SK-N-SH (cell line): ENCODE results near the gene LIPE. TPM values are rescaled to one million over a fixed set of nuclear protein-coding genes. Genes with fewer than 3 reads are reported as not detected.

Source experiments
- CTCF ChIA-PET: fragments of 300-600, 350-600 bp; formaldehyde crosslinking; extraction: SDS; loops from one replicate; lab custom pipeline; 2021; lab: Yijun Ruan, JAX
- POLR2A ChIA-PET: fragments of 350-600 bp; sonication (Branson Sonifier 250); formaldehyde crosslinking; extraction: SDS; loops from one replicate; lab custom pipeline; 2020; ENCODE audit warnings: antibody characterized with exemption, inconsistent platforms; lab: Yijun Ruan, JAX
- DNase-seq: peaks from one replicate; pipeline ENCODE4 v3.0.0; 2012
- H2AFZ ChIP-seq: fragments of 200-600 bp; sonication (generic); 2 replicates; pipeline ENCODE4 v1.8.1; 2016; ENCODE audit warnings: antibody characterized with exemption, mild to moderate bottlenecking, low read depth
- H3F3A ChIP-seq: fragments of 200-600 bp; sonication (generic); replicated peaks from 2 replicates; pipeline ENCODE3; 2016; ENCODE audit warnings: antibody characterized with exemption, mild to moderate bottlenecking; ENCODE audit not compliant: insufficient read depth
- H3K27ac ChIP-seq, 2 experiments: fragments of 200-500 bp in 1 of 2; fragments of 200-600 bp in 1 of 2; sonication (Bioruptor generic) in 1 of 2; sonication (generic), shearing (Covaris generic) in 1 of 2; 2 replicates each; pipeline versions ENCODE4 v1.5.1 to v1.6.1; 2014 to 2016; ENCODE audit warnings: low read depth in 2 of 2, inconsistent platforms in 1 of 2, low read length in 1 of 2, mild to moderate bottlenecking in 1 of 2, mixed read lengths in 1 of 2
- H3K27me3 ChIP-seq: fragments of 200-600 bp; sonication (generic), shearing (Covaris generic); 2 replicates; pipeline ENCODE4 v1.6.1; 2016; ENCODE audit warnings: mixed run types; ENCODE audit not compliant: insufficient read depth
- H3K36me3 ChIP-seq, 2 experiments: fragments of 200-500 bp in 1 of 2; fragments of 200-600 bp in 1 of 2; sonication (Bioruptor generic) in 1 of 2; sonication (generic) in 1 of 2; replicated peaks in 1 of 2; 2 replicates each; pipeline versions ENCODE3 to v1.5.1; 2014 to 2016; ENCODE audit warnings: low read length in 1 of 2, mild to moderate bottlenecking in 1 of 2; ENCODE audit not compliant: insufficient read depth in 2 of 2, control insufficient read depth in 1 of 2
- H3K4me1 ChIP-seq, 2 experiments: fragments of 200-500 bp in 1 of 2; fragments of 200-600 bp in 1 of 2; sonication (Bioruptor generic) in 1 of 2; sonication (generic), shearing (Covaris generic) in 1 of 2; 2 replicates each; pipeline versions ENCODE4 v1.5.1 to v1.6.1; 2014 to 2016; ENCODE audit warnings: low read depth in 1 of 2, low read length in 1 of 2, mixed run types in 1 of 2; ENCODE audit not compliant: insufficient read depth in 2 of 2, control insufficient read depth in 1 of 2
- H3K4me2 ChIP-seq: fragments of 200-600 bp; sonication (generic), shearing (Covaris generic); 2 replicates; pipeline ENCODE4 v1.6.1; 2017; ENCODE audit warnings: mixed run types
- H3K4me3 ChIP-seq, 2 experiments: fragments of 200-500 bp in 1 of 2; fragments of 200-600 bp in 1 of 2; sonication (Bioruptor generic) in 1 of 2; sonication (generic), shearing (Covaris generic) in 1 of 2; 2 replicates each; pipeline versions ENCODE4 v1.5.1 to v1.8.1; 2014 to 2016; ENCODE audit warnings: low read depth in 2 of 2, inconsistent platforms in 1 of 2, low read length in 1 of 2, mild to moderate bottlenecking in 1 of 2, mixed read lengths in 1 of 2, moderate library complexity in 1 of 2
- H3K79me2 ChIP-seq: fragments of 200-600 bp; sonication (generic); 2 replicates; pipeline ENCODE4 v1.8.1; 2017; ENCODE audit warnings: mild to moderate bottlenecking; ENCODE audit not compliant: insufficient read depth
- H3K9ac ChIP-seq: fragments of 200-600 bp; sonication (generic); 2 replicates; pipeline ENCODE4 v1.6.1; 2017; ENCODE audit warnings: mixed run types
- H3K9me2 ChIP-seq: fragments of 200-600 bp; sonication (generic); 2 replicates; pipeline ENCODE4 v1.6.1; 2017; ENCODE audit warnings: mixed run types
- H3K9me3 ChIP-seq: fragments of 200-600 bp; sonication (generic); 2 replicates; pipeline ENCODE4 v1.6.1; 2017; ENCODE audit warnings: mixed run types, mild to moderate bottlenecking, moderate library complexity
- H4K20me1 ChIP-seq: fragments of 200-600 bp; sonication (generic); 2 replicates; pipeline ENCODE4 v1.6.1; 2017; ENCODE audit warnings: mild to moderate bottlenecking, mixed run types; ENCODE audit not compliant: insufficient read depth
- CTCF ChIP-seq: fragments of 200-600 bp; sonication (generic); IDR thresholded peaks from 2 replicates; pipeline ENCODE4 v1.6.1; 2017; ENCODE audit warnings: antibody characterized with exemption, mild to moderate bottlenecking, moderate library complexity
- EP300 ChIP-seq, 2 experiments: IDR thresholded peaks; 2 replicates each; pipeline versions ENCODE4 v1.4.0 to v1.6.1; 2012; ENCODE audit warnings: borderline replicate concordance in 1 of 2, low read depth in 1 of 2, low read length in 1 of 2
- EZH2phosphoT487 ChIP-seq: fragments of 200-600 bp; sonication (generic); IDR thresholded peaks from 2 replicates; pipeline ENCODE4 v1.6.1; 2017; ENCODE audit warnings: low read depth, mixed run types, mild to moderate bottlenecking, antibody characterized with exemption, moderate library complexity, borderline replicate concordance
- FOSL2 ChIP-seq: IDR thresholded peaks from 2 replicates; pipeline ENCODE4 v1.4.0; 2012; ENCODE audit warnings: low read depth, mild to moderate bottlenecking, moderate library complexity, borderline replicate concordance
- FOXJ3 ChIP-seq: sonication (generic); formaldehyde crosslinking; IDR thresholded peaks from 2 replicates; pipeline ENCODE4 v1.5.1; 2020; ENCODE audit warnings: mild to moderate bottlenecking, missing genetic modification reagents
- FOXM1 ChIP-seq: IDR thresholded peaks from 2 replicates; pipeline ENCODE4 v1.4.0; 2012; ENCODE audit warnings: low read depth, mild to moderate bottlenecking
- GATA2 ChIP-seq: sonication (generic); formaldehyde crosslinking; IDR thresholded peaks from 2 replicates; pipeline ENCODE4 v1.5.0; 2020; ENCODE audit warnings: mild to moderate bottlenecking, missing genetic modification reagents
- IRF3 ChIP-seq: fragments of 150-350 bp; IDR thresholded peaks from 2 replicates; pipeline ENCODE4 v1.6.1; 2016; ENCODE audit warnings: mild to moderate bottlenecking, low read depth, low read length
- MXI1 ChIP-seq: IDR thresholded peaks from 2 replicates; pipeline ENCODE4 v1.6.1; 2012; ENCODE audit warnings: mild to moderate bottlenecking, low read depth, low read length, improper control_type of control experiment
- NFIC ChIP-seq: IDR thresholded peaks from 2 replicates; pipeline ENCODE4 v1.4.0; 2012; ENCODE audit warnings: borderline replicate concordance
- RCOR1 ChIP-seq: fragments of 150-350 bp; IDR thresholded peaks from 2 replicates; pipeline ENCODE4 v1.6.1; 2017; ENCODE audit warnings: antibody characterized with exemption, low read length
- REST ChIP-seq: IDR thresholded peaks from 2 replicates; pipeline ENCODE4 v1.6.1; 2012; ENCODE audit warnings: mild to moderate bottlenecking, low read depth, low read length, moderate library complexity
- RFX5 ChIP-seq: IDR thresholded peaks from 2 replicates; pipeline ENCODE4 v1.6.1; 2012; ENCODE audit warnings: mild to moderate bottlenecking, improper control_type of control experiment, low read length
- SIN3A ChIP-seq: IDR thresholded peaks from 2 replicates; pipeline ENCODE4 v1.6.1; 2012; ENCODE audit warnings: low read depth, mild to moderate bottlenecking, low read length, moderate library complexity, borderline replicate concordance
- TAF1 ChIP-seq: IDR thresholded peaks from 2 replicates; pipeline ENCODE4 v1.6.1; 2012; ENCODE audit warnings: low read depth, mild to moderate bottlenecking, low read length, moderate library complexity, borderline replicate concordance
- USF1 ChIP-seq: IDR thresholded peaks from 2 replicates; pipeline ENCODE4 v1.4.0; 2012; ENCODE audit warnings: low read depth, borderline replicate concordance
- YY1 ChIP-seq: IDR thresholded peaks from 2 replicates; pipeline ENCODE4 v1.4.0; 2012; ENCODE audit warnings: low read depth, mild to moderate bottlenecking
- WGBS: methylation state at CpG from one replicate; pipeline ENCODE4 v1.1.6; 2017; ENCODE audit warnings: low lambda C conversion rate; 5-methylcytosine and 5-hydroxymethylcytosine counted together
- polyA plus RNA-seq, 3 experiments: library from polyadenylated mRNA; depleted of rRNA; stranded (reverse); fragments of >200 nt; gene quantifications; 2 replicates each; pipeline ENCODE4 v1.2.3, GENCODE V29; 2012

The LIPE gene
- polyA plus RNA-seq, 1 of the 3 experiments (the other 2 are of a cell fraction), result 4.4 TPM

GRCh38 chr19:42356686-42357085 lies 70.5 kb downstream of the LIPE start:
- H4K20me1 ChIP-seq, result no peaks in the 10 kb centered on the region
- H3K27ac ChIP-seq, result no peak overlapping the region
- H3K79me2 ChIP-seq, result no peaks in the 10 kb centered on the region
- TF ChIP-seq FOXM1 (no peak), EZH2phosphoT487 (no peak), RCOR1 (no peak), USF1 (no peak), CTCF (no peak), IRF3 (no peak), SIN3A (no peak), RFX5 (no peak), YY1 (no peak), NFIC (no peak), GATA2 (no peak), REST (no peak), MXI1 (no peak), FOXJ3 (CRISPR knock-in tag) (no peak), FOSL2 (no peak), TAF1 (no peak), EP300 (IDR thresholded peaks at IDR 0.05; ENCODE audit: borderline replicate concordance in 1 of 2, low read depth in 1 of 2, low read length in 1 of 2) (no peak)
- TF ChIP-seq, all 33 proteins: peak for 0
- Histone ChIP-seq H3K27me3 (no peaks in the 10 kb centered on the region), H3K9me2 (no peaks in the 10 kb centered on the region), H3K9me3 (no peaks in the 10 kb centered on the region), H3K4me1 (no peaks in the 10 kb centered on the region), H2AFZ (no peak overlapping the region), H3K36me3 (peaks cover 0 to 26% of the 10 kb centered on the region in 2 experiments), H3K4me3 (no peak overlapping the region), H3F3A (no peaks in the 10 kb centered on the region), H3K9ac (no peak overlapping the region), H3K4me2 (no peak overlapping the region)
- ChIA-PET CTCF (interaction anchor here (1.1 kb wide), 1 partner anchor 248 kb away, joined by 3 read pairs; no protein-coding TSS in a partner anchor), POLR2A (no interaction called here)
- no peak for DNase-seq
- 87% methylated on average over 3 of the region's 15 CpGs for WGBS
